Measurements from ENCODE around the gene DLGAP1.

Gene DLGAP1

DNA sequence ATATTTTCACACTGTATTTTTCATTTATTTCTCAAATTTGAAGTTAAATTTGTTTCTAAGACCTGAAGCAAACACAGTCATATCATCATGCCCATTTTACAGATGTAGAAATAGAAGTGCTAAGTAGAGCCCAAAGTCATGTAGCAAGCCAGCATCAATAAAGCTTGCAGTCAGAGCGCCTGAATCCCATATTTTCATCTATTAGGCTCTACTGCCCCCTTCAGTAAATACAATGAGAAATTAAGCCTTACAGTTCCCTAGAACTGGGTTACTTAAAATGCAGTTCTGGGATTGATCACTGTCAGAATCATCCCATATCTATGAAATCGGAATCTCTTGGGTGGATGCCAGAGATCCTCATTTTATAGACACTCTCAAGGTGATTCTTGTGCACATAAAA is 585.3 kb downstream of the DLGAP1 start:
- H3K9ac ChIP-seq (ENCODE audit: low read length) = no peak overlapping the region
- no peaks in the 10 kb centered on the region for H3F3A ChIP-seq (ENCODE audit: insufficient read depth)
- H3K27ac ChIP-seq (ENCODE audit: low read depth, low read length) = no peak overlapping the region
- H3K9me2 ChIP-seq (replicated peaks; ENCODE audit: insufficient read depth, low read length) = no peaks in the 10 kb centered on the region
- H3K9me3 ChIP-seq (ENCODE audit: insufficient read depth, low read length) = no peaks in the 10 kb centered on the region
- H3K4me3 ChIP-seq (ENCODE audit: insufficient read depth, low read length, poor library complexity, severe bottlenecking) = no peak overlapping the region
- no peak for TF ChIP-seq CTCF (IDR thresholded peaks at IDR 0.05; ENCODE audit: insufficient read depth, low read length, poor library complexity, severe bottlenecking)
- TF ChIP-seq EZH2phosphoT487 (conservative IDR thresholded peaks at IDR 0.05; ENCODE audit: low read length) = no peak
- no peaks in the 10 kb centered on the region for H3K79me2 ChIP-seq (ENCODE audit: insufficient read depth, low read length)
- no peak overlapping the region for H3K4me2 ChIP-seq (ENCODE audit: low read depth, low read length, poor library complexity, severe bottlenecking)
- H4K20me1 ChIP-seq (ENCODE audit: low read depth, low read length) = no peaks in the 10 kb centered on the region
- H3K36me3 ChIP-seq (ENCODE audit: low read length) = no peaks in the 10 kb centered on the region
- no peak overlapping the region for H2AFZ ChIP-seq (ENCODE audit: low read depth, low read length, severe bottlenecking)
- H3K27me3 ChIP-seq (ENCODE audit: low read length) = no peaks in the 10 kb centered on the region

DNA sequence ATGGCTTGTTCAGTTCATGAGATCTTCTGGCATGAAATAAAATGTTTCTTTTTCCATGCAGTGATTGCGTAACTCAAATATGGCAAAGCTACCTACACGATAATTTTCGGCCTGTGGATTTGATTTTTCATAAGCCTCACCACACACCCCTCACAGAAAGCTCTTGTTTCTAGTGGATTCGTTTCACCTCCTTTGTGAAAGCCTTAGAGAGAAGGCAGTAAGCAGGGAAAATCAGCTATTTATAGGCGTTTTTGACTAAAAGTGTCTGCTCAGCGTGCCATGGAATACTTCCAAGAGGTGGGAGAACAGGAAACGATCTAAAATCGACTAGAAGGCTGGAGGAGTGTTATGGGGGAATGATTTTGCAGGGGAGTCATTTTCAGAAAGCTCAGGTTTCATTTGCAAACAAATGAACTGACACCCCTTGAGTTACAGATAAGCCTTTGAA is 587.2 kb downstream of the DLGAP1 start:
- no peak overlapping the region for H3K9ac ChIP-seq (ENCODE audit: low read length)
- no peak overlapping the region for H3K4me2 ChIP-seq (ENCODE audit: low read depth, low read length, poor library complexity, severe bottlenecking)
- no peaks in the 10 kb centered on the region for H3K79me2 ChIP-seq (ENCODE audit: insufficient read depth, low read length)
- H3K36me3 ChIP-seq (ENCODE audit: low read length) = no peaks in the 10 kb centered on the region
- H3K4me3 ChIP-seq (ENCODE audit: insufficient read depth, low read length, poor library complexity, severe bottlenecking) = no peak overlapping the region
- no peak overlapping the region for H2AFZ ChIP-seq (ENCODE audit: low read depth, low read length, severe bottlenecking)
- no peaks in the 10 kb centered on the region for H3F3A ChIP-seq (ENCODE audit: insufficient read depth)
- H3K9me2 ChIP-seq (replicated peaks; ENCODE audit: insufficient read depth, low read length) = no peaks in the 10 kb centered on the region
- H3K9me3 ChIP-seq (ENCODE audit: insufficient read depth, low read length) = no peaks in the 10 kb centered on the region
- TF ChIP-seq CTCF (IDR thresholded peaks at IDR 0.05; ENCODE audit: insufficient read depth, low read length, poor library complexity, severe bottlenecking) = no peak
- no peak for TF ChIP-seq EZH2phosphoT487 (conservative IDR thresholded peaks at IDR 0.05; ENCODE audit: low read length)
- no peak overlapping the region for H3K27ac ChIP-seq (ENCODE audit: low read depth, low read length)
- no peaks in the 10 kb centered on the region for H3K27me3 ChIP-seq (ENCODE audit: low read length)
- no peaks in the 10 kb centered on the region for H4K20me1 ChIP-seq (ENCODE audit: low read depth, low read length)

DNA sequence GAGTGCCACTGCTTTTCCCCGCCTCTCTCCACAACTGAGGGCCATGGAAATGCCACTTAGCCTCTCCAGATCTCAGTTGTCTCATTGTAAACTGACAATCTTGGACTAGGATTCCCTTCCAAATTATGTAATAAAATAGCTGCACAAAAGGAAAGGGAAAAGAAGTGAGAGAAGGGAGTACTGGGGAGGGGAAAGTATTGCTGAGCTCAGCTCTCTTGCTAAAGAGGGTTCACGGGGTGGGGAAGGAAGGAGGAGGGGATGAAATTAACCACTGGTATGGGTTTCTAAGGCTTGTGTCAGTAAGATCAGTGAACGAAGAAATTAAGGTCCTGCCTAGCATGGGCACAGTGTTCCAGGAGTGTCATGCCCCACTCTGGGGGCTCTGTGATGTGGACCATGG is 587.9 kb downstream of the DLGAP1 start:
- Histone ChIP-seq H2AFZ (ENCODE audit: low read depth, low read length, severe bottlenecking) (no peak overlapping the region), H3K4me3 (ENCODE audit: insufficient read depth, low read length, poor library complexity, severe bottlenecking) (no peak overlapping the region), H4K20me1 (ENCODE audit: low read depth, low read length) (no peaks in the 10 kb centered on the region), H3K79me2 (ENCODE audit: insufficient read depth, low read length) (no peaks in the 10 kb centered on the region), H3K27me3 (ENCODE audit: low read length) (no peaks in the 10 kb centered on the region), H3K4me2 (ENCODE audit: low read depth, low read length, poor library complexity, severe bottlenecking) (no peak overlapping the region), H3K9ac (ENCODE audit: low read length) (no peak overlapping the region), H3K27ac (ENCODE audit: low read depth, low read length) (no peak overlapping the region), H3F3A (ENCODE audit: insufficient read depth) (no peaks in the 10 kb centered on the region), H3K9me3 (ENCODE audit: insufficient read depth, low read length) (no peaks in the 10 kb centered on the region), H3K9me2 (replicated peaks; ENCODE audit: insufficient read depth, low read length) (no peaks in the 10 kb centered on the region), H3K36me3 (ENCODE audit: low read length) (no peaks in the 10 kb centered on the region)
- TF ChIP-seq CTCF (IDR thresholded peaks at IDR 0.05; ENCODE audit: insufficient read depth, low read length, poor library complexity, severe bottlenecking) (no peak), EZH2phosphoT487 (conservative IDR thresholded peaks at IDR 0.05; ENCODE audit: low read length) (no peak)
